HG03558 (cell line): ENCODE data around the gene TMEM219.

Source experiments
- ATAC-seq: cut with Tn5 transposase; IDR thresholded peaks from one replicate; pipeline ENCODE4 v1.9.1; 2021; ENCODE audit warnings: moderate number of reproducible peaks; ENCODE audit not compliant: unreplicated experiment; ENCODE audit errors: extremely low read depth

TMEM219 gene

GRCh38 chr16:29978564-29979270 lies 16.8 kb downstream of the TMEM219 start:
- ATAC-seq = no peak

- ATAC-seq = no peak
These were observed 20.9 kb downstream of the TMEM219 start for GRCh38 chr16:29982560-29983419.

- ATAC-seq = no peak
These were observed 21.7 kb downstream of the TMEM219 start for GRCh38 chr16:29983420-29984136.

- no peak for ATAC-seq
These were observed 22.4 kb downstream of the TMEM219 start for GRCh38 chr16:29984137-29984763.

- ATAC-seq = no peak
These were observed 22.9 kb downstream of the TMEM219 start for GRCh38 chr16:29984764-29985147.

- ATAC-seq = no peak
These were observed 23.5 kb downstream of the TMEM219 start for GRCh38 chr16:29985271-29985811.

- no peak for ATAC-seq
These were observed 24.4 kb downstream of the TMEM219 start for GRCh38 chr16:29986231-29986630.

GRCh38 chr16:29986931-29987330 lies 25.1 kb downstream of the TMEM219 start:
- ATAC-seq = no peak

- ATAC-seq = no peak
These were observed 25.6 kb downstream of the TMEM219 start for GRCh38 chr16:29987371-29988085.

- no peak for ATAC-seq
These were observed 26.6 kb downstream of the TMEM219 start for GRCh38 chr16:29988346-29989075.

GRCh38 chr16:29989111-29989858 lies 27.4 kb downstream of the TMEM219 start:
- no peak for ATAC-seq

GRCh38 chr16:29990034-29990433 lies 28.2 kb downstream of the TMEM219 start:
- ATAC-seq = no peak

GRCh38 chr16:29990883-29991570 lies 29.1 kb downstream of the TMEM219 start:
- no peak for ATAC-seq

GRCh38 chr16:29991571-29991904 lies 29.7 kb downstream of the TMEM219 start:
- no peak for ATAC-seq

GRCh38 chr16:29992344-29992967 lies 30.6 kb downstream of the TMEM219 start:
- no peak for ATAC-seq

GRCh38 chr16:29993191-29993902 lies 31.5 kb downstream of the TMEM219 start:
- no peak for ATAC-seq
